Astrocyte of the cerebellum (primary cell): Measurements from ENCODE around the gene PACRG.

Experiments
- DNase-seq: peaks from one replicate; pipeline ENCODE4 v3.0.0-alpha.2; 2011; ENCODE audit warnings: low read depth
- H3K4me3 ChIP-seq: 2 replicates; pipeline ENCODE4 v1.5.1; 2011; ENCODE audit warnings: mild to moderate bottlenecking, low read depth, low read length, moderate library complexity
- CTCF ChIP-seq: IDR thresholded peaks from 2 replicates; pipeline ENCODE4 v1.5.1; 2012; ENCODE audit warnings: low read length, low read depth, moderate library complexity, mild to moderate bottlenecking; ENCODE audit errors: missing control alignments
- in situ Hi-C: cut with HindIII; loops from 2 replicates; pipeline ENCODE4 v1.10.0; 2017; ENCODE audit warnings: low sequenced_read_pairs

Gene PACRG

GRCh38 chr6:163151212-163151611 is 423.4 kb downstream of the PACRG start:
- in situ Hi-C loops = no loop called here
- DNase-seq = no peak
- TF ChIP-seq CTCF = no peak
- no peak overlapping the region for H3K4me3 ChIP-seq

- DNase-seq = no peak
- TF ChIP-seq CTCF = no peak
- no peak overlapping the region for H3K4me3 ChIP-seq
- in situ Hi-C loops = no loop called here
These were observed 424.9 kb downstream of the PACRG start for GRCh38 chr6:163152701-163153100.

- in situ Hi-C loops = no loop called here
- DNase-seq = no peak
- TF ChIP-seq CTCF = no peak
- no peak overlapping the region for H3K4me3 ChIP-seq
These were observed 431.3 kb downstream of the PACRG start for GRCh38 chr6:163159110-163159509.

GRCh38 chr6:163159689-163160088 is 431.9 kb downstream of the PACRG start:
- no peak for DNase-seq
- no peak overlapping the region for H3K4me3 ChIP-seq
- no peak for TF ChIP-seq CTCF
- in situ Hi-C loops = no loop called here

GRCh38 chr6:163162007-163162873 is 434.5 kb downstream of the PACRG start:
- TF ChIP-seq CTCF = no peak
- DNase-seq = no peak
- in situ Hi-C loops = no loop called here
- no peak overlapping the region for H3K4me3 ChIP-seq

GRCh38 chr6:163162874-163163213 is 435.1 kb downstream of the PACRG start:
- no peak for DNase-seq
- H3K4me3 ChIP-seq = no peak overlapping the region
- in situ Hi-C loops = no loop called here
- TF ChIP-seq CTCF = no peak
